Neural cell (in vitro differentiated cells): Measurements from ENCODE around the gene AFAP1. TPM values are rescaled to one million over a fixed set of nuclear protein-coding genes. Genes with fewer than 3 reads are reported as not detected.

Source experiments
- H2AFZ ChIP-seq: fragments of 200-600, 300-800 bp; sonication (generic), shearing (Covaris generic); 2 replicates; pipeline ENCODE4 v1.6.0; 2014; ENCODE audit warnings: low read depth, mild to moderate bottlenecking, antibody characterized with exemption, low read length, moderate library complexity
- H3F3A ChIP-seq: fragments of 200-600 bp; shearing (Covaris generic); 2 replicates; pipeline ENCODE4 v1.6.1; 2016; ENCODE audit warnings: mild to moderate bottlenecking, moderate library complexity, mixed read lengths, antibody characterized with exemption, low read length; ENCODE audit not compliant: insufficient read depth, poor library complexity, severe bottlenecking
- H3K27ac ChIP-seq: fragments of 200-600, 300-800 bp; sonication (generic), shearing (Covaris generic); 2 replicates; pipeline ENCODE4 v1.5.1; 2014; ENCODE audit warnings: mild to moderate bottlenecking, low read length, moderate library complexity
- H3K27me3 ChIP-seq: fragments of 300-800, 200-600 bp; sonication (generic), shearing (Covaris generic); 2 replicates; pipeline ENCODE4 v1.6.0; 2014; ENCODE audit warnings: mild to moderate bottlenecking, low read depth, low read length, moderate library complexity; ENCODE audit not compliant: insufficient read depth
- H3K36me3 ChIP-seq: fragments of 300-800, 200-600 bp; sonication (generic), shearing (Covaris generic); 2 replicates; pipeline ENCODE4 v1.5.1; 2014; ENCODE audit warnings: mild to moderate bottlenecking, antibody characterized with exemption, low read length, moderate library complexity; ENCODE audit not compliant: insufficient read depth
- H3K4me2 ChIP-seq: fragments of 300-800, 200-600 bp; sonication (generic), shearing (Covaris generic); 2 replicates; pipeline ENCODE4 v1.6.0; 2014; ENCODE audit warnings: mild to moderate bottlenecking, low read length
- H3K4me3 ChIP-seq: fragments of 300-800, 200-600 bp; sonication (generic), shearing (Covaris generic); 2 replicates; pipeline ENCODE4 v1.5.1; 2014; ENCODE audit warnings: mild to moderate bottlenecking, low read length, moderate library complexity
- H3K79me2 ChIP-seq: fragments of 200-600 bp; shearing (Covaris generic); replicated peaks from 2 replicates; pipeline ENCODE4 v1.6.0; 2014; ENCODE audit warnings: mild to moderate bottlenecking, low read length, moderate library complexity; ENCODE audit not compliant: insufficient read depth
- H3K9ac ChIP-seq: fragments of 300-800, 200-600 bp; sonication (generic), shearing (Covaris generic); 2 replicates; pipeline ENCODE4 v1.6.1; 2016; ENCODE audit warnings: mild to moderate bottlenecking, low read length, mixed read lengths
- H3K9me2 ChIP-seq: fragments of 200-600 bp; shearing (Covaris generic); 2 replicates; pipeline ENCODE4 v1.6.1; 2016; ENCODE audit warnings: mild to moderate bottlenecking, low read length, mixed read lengths; ENCODE audit not compliant: insufficient read depth
- H3K9me3 ChIP-seq: fragments of 200-600, 300-800 bp; sonication (generic), shearing (Covaris generic); 2 replicates; pipeline ENCODE4 v1.6.1; 2016; ENCODE audit warnings: mild to moderate bottlenecking, mixed run types, low read length, moderate library complexity, mixed read lengths
- H4K20me1 ChIP-seq: fragments of 200-600 bp; shearing (Covaris generic); 2 replicates; pipeline ENCODE4 v1.6.1; 2016; ENCODE audit warnings: mild to moderate bottlenecking, mixed run types; ENCODE audit not compliant: insufficient read depth
- CTCF ChIP-seq: fragments of 450-650 bp; IDR thresholded peaks from 2 replicates; pipeline ENCODE4 v1.5.1; 2014; ENCODE audit warnings: antibody characterized with exemption, mild to moderate bottlenecking, moderate library complexity; ENCODE audit not compliant: poor library complexity, severe bottlenecking
- EP300 ChIP-seq: fragments of 450-650 bp; conservative IDR thresholded peaks from 2 replicates; pipeline ENCODE4 v1.6.1; 2014; ENCODE audit warnings: antibody characterized with exemption, mild to moderate bottlenecking, moderate library complexity; ENCODE audit not compliant: poor library complexity, severe bottlenecking
- EZH2 ChIP-seq: fragments of 200-600, 300-800 bp; shearing (Covaris generic), sonication (generic); IDR thresholded peaks from 2 replicates; pipeline ENCODE4 v1.6.1; 2014; ENCODE audit warnings: antibody characterized with exemption, low read length, borderline replicate concordance, mild to moderate bottlenecking; ENCODE audit not compliant: insufficient read depth, poor library complexity, severe bottlenecking
- MXI1 ChIP-seq: fragments of 450-650 bp; conservative IDR thresholded peaks from 2 replicates; pipeline ENCODE4 v1.6.1; 2014; ENCODE audit warnings: antibody characterized with exemption, mild to moderate bottlenecking; ENCODE audit not compliant: poor library complexity, severe bottlenecking
- POLR2AphosphoS5 ChIP-seq: IDR thresholded peaks from 2 replicates; pipeline ENCODE4 v1.6.1; 2012
- RAD21 ChIP-seq: fragments of 450-650 bp; conservative IDR thresholded peaks from 2 replicates; pipeline ENCODE4 v1.6.1; 2014; ENCODE audit warnings: antibody characterized with exemption, mild to moderate bottlenecking, moderate library complexity
- SMC3 ChIP-seq: fragments of 450-650 bp; conservative IDR thresholded peaks from 2 replicates; pipeline ENCODE4 v1.6.1; 2014; ENCODE audit warnings: antibody characterized with exemption, mild to moderate bottlenecking, moderate library complexity; ENCODE audit not compliant: poor library complexity
- TAF1 ChIP-seq: IDR thresholded peaks from 2 replicates; pipeline ENCODE4 v1.6.1; 2012; ENCODE audit warnings: low read depth
- polyA plus RNA-seq: library from polyadenylated mRNA; depleted of rRNA; stranded (reverse); fragments of >200 nt; gene quantifications from 2 replicates; pipeline ENCODE4 v1.2.3, GENCODE V29; 2014
- TF ChIP-seq, protein P1 (sequence below): IDR thresholded peaks from 2 replicates; pipeline ENCODE4 v1.6.1; 2012; ENCODE audit warnings: borderline replicate concordance

AFAP1 gene
- polyA plus RNA-seq, 1 donor from 2014 or later, result 38.9 TPM

- H3K9me3 ChIP-seq, result no peaks in the 10 kb centered on the region
- no peak overlapping the region for H2AFZ ChIP-seq
- peaks cover 10% of the 10 kb centered on the region for H3K36me3 ChIP-seq
- H3K27me3 ChIP-seq, result no peaks in the 10 kb centered on the region
- H3K79me2 ChIP-seq, result no peaks in the 10 kb centered on the region
- no peaks in the 10 kb centered on the region for H4K20me1 ChIP-seq
- H3K27ac ChIP-seq, result no peak overlapping the region
- H3K9me2 ChIP-seq, result no peaks in the 10 kb centered on the region
- no peak for TF ChIP-seq TAF1
- no peak for TF ChIP-seq EP300
- H3K4me3 ChIP-seq, result no peak overlapping the region
- no peaks in the 10 kb centered on the region for H3F3A ChIP-seq
- H3K9ac ChIP-seq, result no peak overlapping the region
- no peak overlapping the region for H3K4me2 ChIP-seq
Measured at GRCh38 chr4:7783541-7783940, 156.1 kb downstream of the AFAP1 start.

DNA sequence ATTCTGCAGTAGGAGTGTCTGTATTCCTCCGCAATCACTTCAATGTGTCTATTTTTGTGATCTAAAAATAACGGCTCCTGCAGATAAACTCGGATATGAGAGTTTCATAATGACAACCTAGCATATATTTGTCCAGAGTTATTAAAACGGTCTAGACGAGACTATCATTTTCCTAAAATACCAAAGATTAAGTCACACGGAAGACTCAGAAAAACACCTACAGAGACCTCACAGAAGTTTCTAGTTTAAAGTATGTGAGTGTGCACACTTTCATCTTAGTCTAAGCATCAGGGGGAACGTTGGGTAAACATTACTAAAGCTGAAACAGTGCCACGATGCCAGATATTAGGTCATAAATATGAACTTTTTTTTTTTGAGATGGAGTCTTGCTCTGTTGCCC, 156.9 kb downstream of the AFAP1 start:
- no peak overlapping the region for H3K4me2 ChIP-seq
- no peak overlapping the region for H3K9ac ChIP-seq
- H3F3A ChIP-seq, result no peaks in the 10 kb centered on the region
- H3K27me3 ChIP-seq, result no peaks in the 10 kb centered on the region
- H3K36me3 ChIP-seq, result peaks cover 10% of the 10 kb centered on the region
- no peak overlapping the region for H2AFZ ChIP-seq
- no peak overlapping the region for H3K27ac ChIP-seq
- H3K79me2 ChIP-seq, result no peaks in the 10 kb centered on the region
- TF ChIP-seq, protein P1, sequence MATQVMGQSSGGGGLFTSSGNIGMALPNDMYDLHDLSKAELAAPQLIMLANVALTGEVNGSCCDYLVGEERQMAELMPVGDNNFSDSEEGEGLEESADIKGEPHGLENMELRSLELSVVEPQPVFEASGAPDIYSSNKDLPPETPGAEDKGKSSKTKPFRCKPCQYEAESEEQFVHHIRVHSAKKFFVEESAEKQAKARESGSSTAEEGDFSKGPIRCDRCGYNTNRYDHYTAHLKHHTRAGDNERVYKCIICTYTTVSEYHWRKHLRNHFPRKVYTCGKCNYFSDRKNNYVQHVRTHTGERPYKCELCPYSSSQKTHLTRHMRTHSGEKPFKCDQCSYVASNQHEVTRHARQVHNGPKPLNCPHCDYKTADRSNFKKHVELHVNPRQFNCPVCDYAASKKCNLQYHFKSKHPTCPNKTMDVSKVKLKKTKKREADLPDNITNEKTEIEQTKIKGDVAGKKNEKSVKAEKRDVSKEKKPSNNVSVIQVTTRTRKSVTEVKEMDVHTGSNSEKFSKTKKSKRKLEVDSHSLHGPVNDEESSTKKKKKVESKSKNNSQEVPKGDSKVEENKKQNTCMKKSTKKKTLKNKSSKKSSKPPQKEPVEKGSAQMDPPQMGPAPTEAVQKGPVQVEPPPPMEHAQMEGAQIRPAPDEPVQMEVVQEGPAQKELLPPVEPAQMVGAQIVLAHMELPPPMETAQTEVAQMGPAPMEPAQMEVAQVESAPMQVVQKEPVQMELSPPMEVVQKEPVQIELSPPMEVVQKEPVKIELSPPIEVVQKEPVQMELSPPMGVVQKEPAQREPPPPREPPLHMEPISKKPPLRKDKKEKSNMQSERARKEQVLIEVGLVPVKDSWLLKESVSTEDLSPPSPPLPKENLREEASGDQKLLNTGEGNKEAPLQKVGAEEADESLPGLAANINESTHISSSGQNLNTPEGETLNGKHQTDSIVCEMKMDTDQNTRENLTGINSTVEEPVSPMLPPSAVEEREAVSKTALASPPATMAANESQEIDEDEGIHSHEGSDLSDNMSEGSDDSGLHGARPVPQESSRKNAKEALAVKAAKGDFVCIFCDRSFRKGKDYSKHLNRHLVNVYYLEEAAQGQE, result no peak
- TF ChIP-seq CTCF (no peak), TAF1 (no peak), SMC3 (no peak), POLR2AphosphoS5 (no peak), EP300 (no peak), RAD21 (no peak), EZH2 (no peak), MXI1 (no peak)
- no peaks in the 10 kb centered on the region for H3K9me2 ChIP-seq
- H3K4me3 ChIP-seq, result no peak overlapping the region
- no peaks in the 10 kb centered on the region for H3K9me3 ChIP-seq
- no peaks in the 10 kb centered on the region for H4K20me1 ChIP-seq

DNA sequence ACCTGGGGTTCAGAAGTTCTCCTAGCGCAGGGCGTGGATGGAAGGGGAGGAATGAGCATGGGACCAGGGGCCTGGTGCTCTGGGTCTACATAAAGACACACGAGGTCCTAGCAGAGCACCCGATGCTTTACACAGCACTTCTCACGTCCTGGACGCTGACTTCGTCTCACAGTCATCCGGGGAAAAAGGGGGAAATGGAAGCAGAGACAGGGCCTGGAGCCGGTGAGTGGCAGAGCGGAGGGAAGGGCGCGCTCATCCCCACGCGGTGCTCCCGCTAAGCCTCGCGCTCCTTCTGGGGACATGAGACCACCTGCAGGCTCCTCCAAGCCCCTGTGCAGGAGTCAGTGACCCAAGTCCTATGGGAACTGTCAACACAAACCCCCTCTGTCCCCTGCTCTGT, 157.7 kb downstream of the AFAP1 start:
- no peak overlapping the region for H3K4me3 ChIP-seq
- no peaks in the 10 kb centered on the region for H4K20me1 ChIP-seq
- H3K79me2 ChIP-seq, result no peaks in the 10 kb centered on the region
- H3K36me3 ChIP-seq, result peaks cover 10% of the 10 kb centered on the region
- H3K9me3 ChIP-seq, result no peaks in the 10 kb centered on the region
- TF ChIP-seq POLR2AphosphoS5 (no peak), CTCF (no peak), RAD21 (no peak), EP300 (no peak), MXI1 (no peak), EZH2 (no peak), SMC3 (no peak), TAF1 (no peak)
- TF ChIP-seq, protein P1, result no peak
- H3K27ac ChIP-seq, result no peak overlapping the region
- H3K9ac ChIP-seq, result no peak overlapping the region
- no peaks in the 10 kb centered on the region for H3K9me2 ChIP-seq
- no peaks in the 10 kb centered on the region for H3F3A ChIP-seq
- no peaks in the 10 kb centered on the region for H3K27me3 ChIP-seq
- no peak overlapping the region for H3K4me2 ChIP-seq
- H2AFZ ChIP-seq, result no peak overlapping the region
